GM19099 (cell line): ENCODE data around the gene RITA1.

Source experiments
- POLR2A ChIP-seq: IDR thresholded peaks from 3 replicates; pipeline ENCODE4 v1.6.1; 2011; ENCODE audit warnings: low read depth; ENCODE audit not compliant: insufficient read length; ENCODE audit errors: extremely low read depth

Gene RITA1

DNA sequence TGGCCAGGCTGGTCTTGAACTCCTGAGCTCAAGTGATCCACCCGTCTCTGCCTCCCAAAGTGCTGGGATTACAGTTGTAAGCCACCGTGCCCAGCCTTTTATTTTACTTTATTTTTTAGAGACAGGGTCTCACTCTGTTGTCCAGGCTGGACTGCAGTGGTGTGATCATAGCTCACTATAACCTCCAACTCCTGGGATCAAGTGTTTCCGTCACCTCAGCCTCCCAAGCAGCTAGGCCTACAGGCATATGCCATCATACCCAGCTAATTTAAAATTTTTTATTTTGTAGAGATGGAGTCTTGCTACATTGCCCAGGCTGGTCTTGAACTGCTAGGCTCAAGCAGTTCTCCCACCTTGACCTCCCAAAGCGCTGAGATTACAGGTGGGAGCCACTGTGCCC is 39.4 kb downstream of the RITA1 start:
- no peak for TF ChIP-seq POLR2A

DNA sequence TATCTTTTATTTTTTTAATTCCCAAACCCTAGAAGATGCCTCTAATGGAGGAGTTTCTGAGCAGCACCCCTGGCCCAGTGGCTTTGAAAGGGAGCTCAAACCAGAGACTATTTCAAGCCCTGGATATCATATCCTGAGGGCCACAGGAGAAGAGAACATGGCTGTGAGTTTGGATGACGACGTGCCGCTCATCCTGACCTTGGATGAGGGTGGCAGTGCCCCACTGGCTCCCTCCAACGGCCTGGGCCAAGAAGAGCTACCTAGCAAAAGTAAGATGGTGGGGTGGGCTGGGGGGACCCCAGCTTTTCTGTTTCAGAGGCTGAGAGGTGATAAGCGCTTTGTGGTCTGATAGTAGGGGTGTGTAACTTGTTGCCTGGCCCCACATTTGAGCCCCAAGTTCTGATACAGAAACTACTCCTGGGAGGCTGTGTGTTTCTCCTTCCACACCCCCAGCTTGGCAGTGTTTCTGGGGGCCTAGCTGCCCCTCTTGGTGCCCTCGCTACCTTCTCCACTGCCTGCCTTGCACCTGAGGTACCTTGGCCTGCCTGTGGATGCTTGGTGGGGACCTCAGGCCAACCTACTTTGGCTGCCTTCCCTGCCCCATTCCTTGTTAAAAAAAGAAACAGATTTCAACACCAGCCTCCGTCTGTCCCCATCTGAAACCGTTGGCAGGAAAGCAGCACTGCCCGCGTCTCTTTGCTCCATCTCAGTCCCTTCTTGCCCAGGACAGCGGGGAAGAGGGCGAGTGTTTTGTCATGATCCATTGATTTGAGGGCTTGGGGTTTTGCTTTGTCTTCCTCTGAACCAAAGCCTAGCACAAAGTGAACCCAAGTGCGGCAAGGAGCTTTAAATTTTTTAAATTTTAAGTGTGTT is 41.4 kb downstream of the RITA1 start:
- TF ChIP-seq POLR2A: no peak

DNA sequence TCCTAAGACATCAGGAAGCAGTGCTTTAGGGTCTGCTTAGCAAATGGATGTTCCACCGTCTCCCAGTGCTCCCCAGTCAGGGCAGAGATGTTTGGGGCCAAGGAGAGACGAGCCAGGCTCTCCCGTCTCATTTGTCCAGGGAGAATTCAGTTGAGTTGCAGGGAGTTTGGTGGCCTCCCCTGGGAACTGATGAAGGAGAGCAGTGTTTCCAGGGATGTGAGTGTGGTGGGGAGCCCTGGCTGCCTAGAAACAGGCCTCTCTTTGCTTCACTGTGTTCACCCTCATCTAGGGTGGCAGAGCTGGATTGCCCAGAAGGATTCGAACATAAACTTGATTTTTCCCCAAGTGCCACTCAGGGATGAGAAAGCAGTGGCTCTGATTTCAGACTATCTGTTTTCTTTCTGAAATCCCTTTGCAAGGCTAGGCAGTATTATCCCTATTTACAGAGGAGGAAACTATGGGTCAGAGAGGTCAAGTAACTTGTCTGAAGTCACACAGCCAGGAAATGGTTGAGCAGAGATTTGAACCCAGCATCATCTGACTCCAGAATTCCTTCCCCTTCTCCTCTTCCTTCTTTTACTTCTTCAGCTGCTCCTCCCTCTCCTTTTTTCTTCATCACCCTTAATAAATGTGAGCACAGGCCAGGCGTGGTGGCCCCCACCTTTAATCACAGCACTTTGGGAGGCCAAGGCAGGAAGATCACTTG is 42.3 kb downstream of the RITA1 start:
- TF ChIP-seq POLR2A: no peak

DNA sequence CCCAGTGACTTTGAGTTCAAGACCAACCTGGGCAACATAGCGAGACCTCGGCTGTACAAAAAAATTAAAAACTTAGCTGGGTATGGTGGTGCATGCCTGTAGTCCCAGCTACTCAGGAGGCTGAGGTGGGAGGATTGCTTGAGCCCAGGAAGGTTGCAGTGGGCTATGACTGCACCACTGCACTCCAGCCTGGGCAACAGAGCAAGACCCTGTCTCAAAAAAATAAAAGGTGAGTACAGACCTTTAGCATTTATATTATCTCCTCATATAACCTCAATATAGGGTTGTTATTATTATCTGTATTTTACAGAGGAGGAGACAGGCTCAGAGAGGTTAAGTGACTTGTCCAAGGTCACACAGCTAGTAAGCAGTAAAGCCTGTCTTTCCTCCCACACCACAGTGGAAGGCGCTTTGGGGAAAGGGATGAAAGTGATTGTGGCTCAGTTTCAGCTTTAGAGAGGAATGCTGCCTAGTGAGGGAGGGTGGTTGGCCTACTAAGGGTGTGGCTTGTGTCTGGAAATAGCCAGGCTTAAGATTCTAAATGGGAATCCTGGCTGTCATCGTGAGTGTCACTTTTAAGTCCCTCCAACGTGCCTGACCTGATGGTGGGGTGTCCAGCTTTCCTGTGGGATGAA is 43.0 kb downstream of the RITA1 start:
- TF ChIP-seq POLR2A: no peak

DNA sequence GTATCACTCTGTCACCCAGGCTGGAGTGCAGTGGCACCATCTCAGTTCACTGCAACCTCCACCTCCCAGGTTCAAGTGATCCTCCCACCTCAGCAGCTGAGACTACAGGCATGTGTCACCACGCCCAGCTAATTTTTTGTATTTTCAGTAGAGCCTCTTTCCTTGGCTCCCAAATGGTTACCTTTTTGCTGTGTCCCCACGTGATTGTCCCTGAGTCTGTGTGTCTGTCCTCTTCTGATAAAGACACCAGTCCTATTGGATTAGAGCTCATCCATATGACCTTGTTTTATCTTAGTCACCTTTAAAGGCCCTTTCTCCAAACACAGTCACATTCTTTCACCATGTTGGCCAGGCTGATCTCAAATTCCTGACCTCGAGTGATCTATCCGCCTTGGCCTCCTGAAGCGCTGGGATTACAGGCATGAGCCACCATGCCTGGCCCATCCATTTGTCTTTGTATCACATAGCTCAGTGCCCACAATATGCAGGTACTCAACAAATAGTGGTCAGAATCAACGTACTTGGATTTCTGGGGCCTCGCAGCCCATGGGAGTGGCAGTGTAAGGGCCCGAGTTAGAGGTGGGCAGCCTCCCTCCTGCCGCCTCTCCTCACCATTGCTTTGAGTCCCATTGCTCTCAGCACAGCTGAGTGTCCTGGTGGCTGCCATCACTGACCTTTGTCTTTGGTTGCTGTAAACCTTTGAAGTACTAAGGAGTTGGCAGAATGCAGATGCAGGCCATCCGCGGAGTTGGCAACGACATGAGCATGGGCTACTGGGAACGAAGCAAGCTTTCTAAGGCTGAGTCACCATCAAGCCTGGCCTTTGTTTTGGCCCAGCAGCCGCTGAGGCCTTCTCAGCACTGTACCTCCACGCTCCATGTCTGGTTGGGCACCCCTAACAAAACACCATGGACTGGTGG is 45.1 kb downstream of the RITA1 start:
- no peak for TF ChIP-seq POLR2A

DNA sequence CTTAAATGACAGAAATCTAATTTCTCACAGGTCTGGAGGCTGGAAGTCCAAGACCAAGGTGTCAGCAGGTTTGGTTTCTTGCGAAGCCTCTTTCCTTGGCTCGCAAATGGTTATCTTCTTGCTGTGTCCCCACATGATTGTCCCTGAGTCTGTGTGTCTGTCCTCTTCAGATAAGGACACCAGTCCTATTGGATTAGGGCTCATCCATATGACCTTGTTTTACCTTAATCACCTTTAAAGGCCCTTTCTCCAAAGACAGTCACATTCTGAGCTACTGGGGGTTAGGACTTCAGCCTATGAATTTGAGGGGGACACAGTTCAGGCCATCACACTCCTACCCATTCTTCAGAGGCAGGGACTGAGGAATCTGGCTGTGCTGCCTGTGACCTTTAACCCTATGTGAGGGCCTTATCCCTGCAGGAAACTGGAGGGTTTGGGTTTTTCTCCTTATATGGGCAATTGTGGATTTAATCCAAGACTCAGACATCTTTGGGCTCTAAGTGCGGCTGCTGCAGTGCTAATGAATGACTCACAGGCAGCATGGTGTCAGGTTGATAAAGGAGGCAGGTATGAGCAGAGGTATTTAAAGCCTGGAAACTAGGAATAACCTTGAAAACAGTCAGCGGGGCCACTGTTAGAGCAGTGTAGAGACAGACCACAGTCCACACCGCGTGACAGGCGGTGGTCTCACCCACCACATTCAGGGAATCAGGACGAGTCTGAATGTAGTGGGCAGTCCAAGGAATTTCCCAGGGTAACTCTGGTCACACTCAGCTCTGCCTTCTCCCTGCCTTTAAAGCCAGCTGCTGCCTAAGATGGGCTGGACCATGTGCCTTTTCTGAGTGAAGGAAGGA is 45.9 kb downstream of the RITA1 start:
- no peak for TF ChIP-seq POLR2A

DNA sequence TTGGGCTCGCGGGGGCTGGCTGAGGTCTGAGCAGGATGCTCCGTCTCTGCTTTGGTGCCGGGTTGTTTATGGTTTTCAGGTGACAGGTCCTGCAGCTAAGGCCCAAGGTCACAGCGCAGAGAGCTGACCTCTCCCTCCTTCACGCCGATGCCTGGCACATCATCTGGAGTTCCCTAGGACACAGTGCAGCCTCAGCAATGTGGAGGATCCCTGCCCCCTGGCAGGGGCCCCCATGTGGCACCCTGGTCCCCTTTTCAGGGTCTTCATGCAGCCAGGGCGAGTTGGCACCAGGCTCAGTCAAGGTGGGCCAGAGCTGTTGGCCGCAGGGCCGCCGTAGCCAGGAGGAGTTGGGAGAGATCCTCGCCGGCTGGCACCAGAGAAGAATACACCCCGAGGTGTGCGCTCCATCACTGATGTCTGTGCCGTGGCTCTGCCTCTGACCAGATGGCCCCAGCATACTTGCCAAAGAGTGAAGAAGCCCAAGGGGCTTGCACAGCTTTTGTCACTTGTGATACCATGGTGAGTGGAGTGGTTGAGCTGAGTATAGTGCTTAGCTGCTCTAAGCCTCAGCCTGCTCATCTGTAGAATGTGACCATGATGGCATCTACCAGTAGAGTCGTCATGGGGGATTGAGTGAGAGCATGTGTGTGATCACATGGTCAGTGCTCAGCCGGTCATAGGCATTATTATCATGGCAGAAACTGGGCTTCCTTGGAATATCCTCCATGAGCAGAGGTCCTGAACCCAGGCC is 46.7 kb downstream of the RITA1 start:
- no peak for TF ChIP-seq POLR2A

DNA sequence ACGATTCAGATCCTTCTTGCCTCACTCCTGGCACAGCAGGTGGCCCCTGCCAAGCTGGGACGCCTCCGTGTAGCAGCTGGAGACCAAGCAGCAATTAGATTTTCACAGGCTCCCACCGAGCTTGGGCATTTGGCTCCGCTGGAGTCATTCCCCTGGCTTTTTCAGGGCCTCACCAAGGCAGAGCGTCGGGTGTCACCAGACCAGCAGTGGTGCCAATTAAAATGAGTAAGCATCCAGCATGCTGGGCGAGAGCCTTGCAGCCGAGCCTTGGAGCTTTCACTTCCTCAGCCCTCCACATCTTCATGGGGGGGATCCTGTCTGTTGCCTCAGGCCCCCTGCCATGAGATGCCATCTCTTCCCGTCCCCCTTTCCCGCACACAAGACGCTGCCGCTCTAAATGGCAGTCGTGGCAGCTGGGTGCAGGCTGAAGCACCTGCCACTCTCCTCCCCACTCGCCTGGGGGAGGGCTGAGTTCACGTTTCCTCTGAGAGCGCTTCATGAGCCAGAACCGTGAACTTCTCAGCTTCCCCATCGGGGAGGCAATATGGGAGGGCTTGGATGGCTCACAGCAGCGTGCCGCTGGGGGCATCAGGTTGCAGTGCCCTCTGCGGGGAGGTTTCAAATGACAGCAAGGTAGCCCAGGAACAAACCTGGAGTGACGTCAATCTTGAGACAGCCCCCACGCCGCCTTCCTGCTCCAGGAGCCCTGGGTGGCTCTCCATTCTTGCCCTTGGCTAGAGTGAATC is 47.5 kb downstream of the RITA1 start:
- no peak for TF ChIP-seq POLR2A

DNA sequence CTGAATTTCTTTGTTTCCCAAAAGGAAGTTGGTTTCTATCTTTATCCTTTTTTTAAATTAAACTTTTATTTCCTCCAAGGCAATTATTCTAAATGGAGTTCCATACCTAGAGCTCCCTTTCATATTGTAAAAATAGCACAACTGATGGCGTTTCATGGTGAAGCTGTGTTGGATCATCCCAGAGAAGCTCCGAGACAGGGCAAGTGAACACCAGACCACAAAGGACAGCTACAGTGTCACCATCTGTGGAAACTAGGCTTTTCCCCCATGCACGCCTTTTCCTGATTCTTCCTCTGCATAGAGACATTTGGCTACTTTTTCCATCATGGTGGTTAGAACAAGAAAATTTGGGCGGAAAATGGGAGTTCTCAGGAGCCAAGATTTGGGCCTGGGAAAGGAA is 48.4 kb downstream of the RITA1 start:
- no peak for TF ChIP-seq POLR2A

DNA sequence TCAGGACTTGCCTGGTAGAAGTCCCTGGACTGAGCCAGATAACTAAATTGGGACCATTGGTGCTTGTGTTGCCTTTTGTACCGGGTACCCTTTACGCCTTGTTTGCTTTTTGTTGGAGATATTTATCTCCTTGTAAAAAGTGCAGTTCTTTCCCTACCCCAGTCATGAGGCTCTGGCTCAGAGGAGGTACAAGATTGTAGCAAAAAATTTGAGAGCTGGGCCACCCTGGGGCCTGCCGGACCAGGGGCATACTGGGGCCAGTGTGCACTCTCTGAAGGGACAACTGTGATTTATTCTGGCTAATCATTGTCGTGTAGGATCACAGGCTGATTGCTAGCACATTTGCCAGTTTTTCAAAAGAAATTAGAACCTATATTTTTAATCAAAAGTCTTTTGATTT is 49.0 kb downstream of the RITA1 start:
- no peak for TF ChIP-seq POLR2A

DNA sequence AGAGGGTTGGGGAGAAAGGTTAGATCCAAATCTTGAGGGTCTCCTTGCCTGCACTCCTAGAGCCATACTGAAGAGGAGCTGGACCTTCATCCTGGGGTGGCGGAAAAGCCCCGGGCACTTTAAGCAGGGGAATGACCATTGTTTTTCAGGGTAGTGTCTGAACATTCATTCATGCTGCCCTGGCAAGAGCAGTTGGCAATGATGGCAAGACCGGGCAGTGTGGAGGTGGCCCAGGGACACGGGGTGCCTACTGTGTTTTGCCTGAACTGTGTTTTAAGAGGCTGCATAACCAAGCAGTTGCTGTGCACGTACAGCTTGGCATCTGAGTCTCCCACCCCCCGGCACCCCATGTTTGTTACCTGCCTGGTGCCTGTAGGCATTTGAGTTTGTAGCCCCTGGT is 50.5 kb downstream of the RITA1 start:
- TF ChIP-seq POLR2A: no peak

DNA sequence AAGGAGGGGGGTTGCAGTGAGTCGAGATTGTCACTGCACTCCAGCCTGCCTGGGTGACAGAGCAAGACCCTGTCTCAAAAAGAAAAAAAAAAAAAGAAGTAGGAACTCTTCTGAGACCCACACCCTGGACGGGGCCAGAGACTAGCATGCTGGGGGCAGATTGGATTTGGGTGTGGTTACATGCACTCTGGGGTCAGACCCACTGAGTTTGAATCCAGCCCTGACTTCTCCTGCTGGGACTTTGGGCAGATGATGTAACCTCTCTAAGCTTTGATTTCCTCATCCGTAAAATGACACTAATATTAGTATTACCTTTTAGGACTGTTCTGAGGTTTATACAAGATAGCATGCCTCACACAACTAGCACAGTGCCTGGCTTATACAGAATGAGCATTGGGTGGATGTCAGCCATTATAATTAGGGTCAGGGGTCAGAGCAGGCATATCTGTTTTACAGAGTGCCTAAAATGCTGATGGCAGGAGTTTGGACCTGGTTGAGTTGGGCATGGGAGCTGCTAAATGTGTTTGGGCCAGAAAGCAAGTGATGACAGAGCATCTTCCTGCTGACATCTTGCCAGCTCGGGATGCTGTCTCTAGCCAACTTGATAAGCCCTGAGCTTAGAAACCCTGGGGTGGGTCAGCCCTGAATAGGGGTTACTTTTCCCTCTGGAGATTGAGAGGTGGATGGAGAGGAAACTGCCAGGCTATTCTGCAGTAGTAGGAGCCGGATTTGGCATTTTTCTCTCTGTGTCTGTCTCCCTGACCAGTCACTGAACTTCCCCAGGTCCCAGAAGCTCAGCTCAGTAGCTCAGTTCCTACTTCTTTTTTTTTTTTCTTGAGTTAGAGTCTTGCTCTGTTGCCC is 51.2 kb downstream of the RITA1 start:
- TF ChIP-seq POLR2A: no peak
